SK-N-SH (cell line): ENCODE measurements around the gene AP2A1.

ENCODE experiments used
- CHD2 ChIP-seq: fragments of 150-350 bp; IDR thresholded peaks from 2 replicates; pipeline ENCODE4 v1.6.1; 2018; ENCODE audit warnings: low read length; ENCODE audit not compliant: partially characterized antibody
- CTCF ChIP-seq: fragments of 200-600 bp; sonication (generic); IDR thresholded peaks from 2 replicates; pipeline ENCODE4 v1.6.1; 2017; ENCODE audit warnings: antibody characterized with exemption, mild to moderate bottlenecking, moderate library complexity
- EZH2phosphoT487 ChIP-seq: fragments of 200-600 bp; sonication (generic); IDR thresholded peaks from 2 replicates; pipeline ENCODE4 v1.6.1; 2017; ENCODE audit warnings: low read depth, mixed run types, mild to moderate bottlenecking, antibody characterized with exemption, moderate library complexity, borderline replicate concordance
- FOXJ3 ChIP-seq: sonication (generic); formaldehyde crosslinking; IDR thresholded peaks from 2 replicates; pipeline ENCODE4 v1.5.1; 2020; ENCODE audit warnings: mild to moderate bottlenecking, missing genetic modification reagents
- POLR2AphosphoS5 ChIP-seq: IDR thresholded peaks from 2 replicates; pipeline ENCODE4 v1.6.1; 2012; ENCODE audit warnings: low read depth, low read length
- RCOR1 ChIP-seq: fragments of 150-350 bp; IDR thresholded peaks from 2 replicates; pipeline ENCODE4 v1.6.1; 2017; ENCODE audit warnings: antibody characterized with exemption, low read length
- SMC3 ChIP-seq: IDR thresholded peaks from 2 replicates; pipeline ENCODE4 v1.6.1; 2012; ENCODE audit warnings: low read depth, low read length, improper control_type of control experiment
- USF1 ChIP-seq: IDR thresholded peaks from 2 replicates; pipeline ENCODE4 v1.4.0; 2012; ENCODE audit warnings: low read depth, borderline replicate concordance

GRCh38 chr19:49830766-49831165 lies 64.0 kb downstream of the AP2A1 start:
- TF ChIP-seq USF1 (no peak), SMC3 (no peak), RCOR1 (no peak), CTCF (no peak), EZH2phosphoT487 (no peak), POLR2AphosphoS5 (no peak), FOXJ3 (no peak), CHD2 (no peak)
